ENCODE data around the gene CNIH3. TPM values are rescaled to one million over a fixed set of nuclear protein-coding genes. Genes with fewer than 3 reads are reported as not detected.

Gene CNIH3
- total RNA-seq, 1 experiment from 2014 or later: 4.2 TPM

DNA sequence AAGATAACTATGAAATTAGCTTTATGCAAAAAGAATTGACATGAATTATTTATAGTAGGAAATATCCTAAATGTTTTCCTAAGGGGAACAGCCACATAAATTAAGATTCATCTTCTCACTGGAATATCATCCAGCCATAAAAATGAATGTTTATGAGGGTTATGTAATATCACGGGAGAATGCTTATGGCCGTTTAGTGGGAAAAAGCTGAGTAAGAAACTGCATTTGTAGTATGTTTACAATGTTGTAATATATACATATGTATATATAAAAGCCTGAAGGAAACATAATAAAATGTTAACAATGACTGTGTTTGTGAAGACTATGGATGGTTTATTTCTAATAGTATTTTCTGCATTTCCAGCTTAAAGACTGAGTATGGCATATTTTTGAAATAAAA is 161.1 kb downstream of the CNIH3 start:
- Histone ChIP-seq H3T11ph (ENCODE audit: low read length) (no peak overlapping the region), H3K4me1 (ENCODE audit: insufficient read depth, low read length) (peaks cover 11% of the 10 kb centered on the region), H3K27me3 (ENCODE audit: insufficient read depth, low read length) (no peaks in the 10 kb centered on the region), H4K20me1 (ENCODE audit: control insufficient read depth, insufficient read depth, insufficient read length) (no peaks in the 10 kb centered on the region), H3K56ac (ENCODE audit: insufficient read length, low read depth, low read length) (no peak overlapping the region), H4K5ac (ENCODE audit: insufficient read length, low read depth, low read length) (no peak overlapping the region), H3K9ac (ENCODE audit: extremely low read depth, insufficient read length, low read length) (no peak overlapping the region), H2BK15ac (ENCODE audit: low read depth, low read length) (no peak overlapping the region), H3K23ac (ENCODE audit: insufficient read length, low read depth, low read length) (no peak overlapping the region), H2BK120ac (ENCODE audit: low read depth, low read length, poor library complexity, severe bottlenecking) (no peak overlapping the region), H3K23me2 (ENCODE audit: insufficient read length, low read depth, low read length, poor library complexity, severe bottlenecking) (no peaks in the 10 kb centered on the region), H3K79me2 (ENCODE audit: insufficient read depth, low read length) (no peaks in the 10 kb centered on the region), H3K9me3 (ENCODE audit: control insufficient read depth, low read depth, low read length) (no peaks in the 10 kb centered on the region), H2AFZ (ENCODE audit: low read length) (no peak overlapping the region), H4K8ac (replicated peaks; ENCODE audit: insufficient read length, low read depth, low read length) (no peak overlapping the region), H3K4me2 (ENCODE audit: insufficient read depth, insufficient read length, low read length) (no peak overlapping the region), H2AK5ac (ENCODE audit: insufficient read length, low read length) (no peak overlapping the region), H3K4ac (ENCODE audit: low read depth, low read length) (no peak overlapping the region), H3K27ac (ENCODE audit: insufficient read length, low read depth, low read length) (no peak overlapping the region), H2BK20ac (ENCODE audit: low read depth, low read length, poor library complexity, severe bottlenecking) (no peak overlapping the region), H3K79me1 (ENCODE audit: insufficient read depth, low read depth, low read length, poor library complexity, severe bottlenecking) (no peaks in the 10 kb centered on the region), H2BK12ac (ENCODE audit: insufficient read length, low read depth, low read length) (no peak overlapping the region), H3K18ac (ENCODE audit: insufficient read length, low read depth, low read length) (no peak overlapping the region), H2BK5ac (ENCODE audit: insufficient read length, low read length) (no peak overlapping the region), H3K14ac (ENCODE audit: insufficient read depth, low read length) (no peak overlapping the region), H4K91ac (ENCODE audit: insufficient read length, low read depth, low read length) (no peak overlapping the region)
- Mint-ChIP-seq H3K4me3 (no peak overlapping the region), H3K27me3 (ENCODE audit: low read depth) (no peaks in the 10 kb centered on the region), H3K36me3 (ENCODE audit: insufficient read depth in 1 of 3, low read depth in 3 of 3) (no peaks in the 10 kb centered on the region; a peak in 3 of 7 replicates), H3K9me3 (no peaks in the 10 kb centered on the region; a peak in 1 of 5 replicates), H3K27ac (no peak overlapping the region), H3K4me1 (peaks cover 44% of the 10 kb centered on the region in 2 experiments)
- no peak for DNase-seq
- TF ChIP-seq, protein P1, sequence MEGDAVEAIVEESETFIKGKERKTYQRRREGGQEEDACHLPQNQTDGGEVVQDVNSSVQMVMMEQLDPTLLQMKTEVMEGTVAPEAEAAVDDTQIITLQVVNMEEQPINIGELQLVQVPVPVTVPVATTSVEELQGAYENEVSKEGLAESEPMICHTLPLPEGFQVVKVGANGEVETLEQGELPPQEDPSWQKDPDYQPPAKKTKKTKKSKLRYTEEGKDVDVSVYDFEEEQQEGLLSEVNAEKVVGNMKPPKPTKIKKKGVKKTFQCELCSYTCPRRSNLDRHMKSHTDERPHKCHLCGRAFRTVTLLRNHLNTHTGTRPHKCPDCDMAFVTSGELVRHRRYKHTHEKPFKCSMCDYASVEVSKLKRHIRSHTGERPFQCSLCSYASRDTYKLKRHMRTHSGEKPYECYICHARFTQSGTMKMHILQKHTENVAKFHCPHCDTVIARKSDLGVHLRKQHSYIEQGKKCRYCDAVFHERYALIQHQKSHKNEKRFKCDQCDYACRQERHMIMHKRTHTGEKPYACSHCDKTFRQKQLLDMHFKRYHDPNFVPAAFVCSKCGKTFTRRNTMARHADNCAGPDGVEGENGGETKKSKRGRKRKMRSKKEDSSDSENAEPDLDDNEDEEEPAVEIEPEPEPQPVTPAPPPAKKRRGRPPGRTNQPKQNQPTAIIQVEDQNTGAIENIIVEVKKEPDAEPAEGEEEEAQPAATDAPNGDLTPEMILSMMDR (conservative IDR thresholded peaks at IDR 0.05): no peak
- no CpG with 5 or more reads among the region's 2 CpGs for WGBS (ENCODE audit: extremely low coverage, insufficient read length, low lambda C conversion rate)
